ENCODE data around the gene ZMIZ1. TPM values are rescaled to one million over a fixed set of nuclear protein-coding genes. Genes with fewer than 3 reads are reported as not detected.
A peak's percentile ranks its signal among the peaks of the same experiment; 100 is the strongest.

The ZMIZ1 gene
- total and polyA plus RNA-seq, 8 donors = 63.1 to 87.2 (median 76.8) TPM

DNA sequence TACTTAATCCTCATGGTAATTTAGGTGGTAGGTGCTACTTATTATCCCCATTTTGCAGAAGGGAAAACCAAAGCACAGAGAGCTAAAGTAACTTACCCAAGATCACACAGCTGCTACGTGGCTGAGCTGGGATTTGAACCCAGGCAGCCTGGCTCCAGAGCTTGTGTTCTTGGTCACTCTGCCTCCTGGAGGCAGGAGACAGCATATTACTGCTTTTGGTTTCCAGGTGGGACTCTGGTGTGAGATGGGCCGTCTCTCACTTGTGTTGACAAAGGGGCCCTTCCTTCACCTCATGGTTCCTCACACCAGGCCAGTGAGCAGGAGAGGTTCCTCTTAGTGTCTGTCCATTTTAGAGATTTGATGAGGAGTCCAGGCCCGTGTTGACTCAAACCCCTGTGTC lies 198.7 kb downstream of the ZMIZ1 start:
- no peaks in the 10 kb centered on the region for H3K9me3 ChIP-seq
- no peaks in the 10 kb centered on the region for H3K27me3 ChIP-seq
- peaks cover 0 to 8% of the 10 kb centered on the region in 2 donors for H3K36me3 ChIP-seq
- H3K4me1 ChIP-seq = peaks cover 22 to 99% of the 10 kb centered on the region in 2 donors
- peak overlapping the region; percentile 87 to 92 for H3K27ac ChIP-seq
- TF ChIP-seq, protein P1, sequence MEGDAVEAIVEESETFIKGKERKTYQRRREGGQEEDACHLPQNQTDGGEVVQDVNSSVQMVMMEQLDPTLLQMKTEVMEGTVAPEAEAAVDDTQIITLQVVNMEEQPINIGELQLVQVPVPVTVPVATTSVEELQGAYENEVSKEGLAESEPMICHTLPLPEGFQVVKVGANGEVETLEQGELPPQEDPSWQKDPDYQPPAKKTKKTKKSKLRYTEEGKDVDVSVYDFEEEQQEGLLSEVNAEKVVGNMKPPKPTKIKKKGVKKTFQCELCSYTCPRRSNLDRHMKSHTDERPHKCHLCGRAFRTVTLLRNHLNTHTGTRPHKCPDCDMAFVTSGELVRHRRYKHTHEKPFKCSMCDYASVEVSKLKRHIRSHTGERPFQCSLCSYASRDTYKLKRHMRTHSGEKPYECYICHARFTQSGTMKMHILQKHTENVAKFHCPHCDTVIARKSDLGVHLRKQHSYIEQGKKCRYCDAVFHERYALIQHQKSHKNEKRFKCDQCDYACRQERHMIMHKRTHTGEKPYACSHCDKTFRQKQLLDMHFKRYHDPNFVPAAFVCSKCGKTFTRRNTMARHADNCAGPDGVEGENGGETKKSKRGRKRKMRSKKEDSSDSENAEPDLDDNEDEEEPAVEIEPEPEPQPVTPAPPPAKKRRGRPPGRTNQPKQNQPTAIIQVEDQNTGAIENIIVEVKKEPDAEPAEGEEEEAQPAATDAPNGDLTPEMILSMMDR (IDR thresholded peaks at IDR 0.05) = no peak
- ATAC-seq = no peak
- no peak overlapping the region for H3K4me3 ChIP-seq
- DNase-seq = no peak
- intact Hi-C loops (cut with DNase I) = no loop called here

- H3K4me3 ChIP-seq = no peak overlapping the region
- H3K4me1 ChIP-seq = peaks cover 25 to 99% of the 10 kb centered on the region in 2 donors
- no peaks in the 10 kb centered on the region for H3K27me3 ChIP-seq
- H3K36me3 ChIP-seq = peaks cover 0 to 5% of the 10 kb centered on the region in 2 donors
- H3K9me3 ChIP-seq = no peaks in the 10 kb centered on the region
- DNase-seq (no peak), ATAC-seq (no peak)
- TF ChIP-seq, protein P1 (IDR thresholded peaks at IDR 0.05) = no peak
- peak overlapping the region; percentile 87 to 92 for H3K27ac ChIP-seq
- intact Hi-C loops (cut with DNase I) = no loop called here
Measured at GRCh38 chr10:79268161-79268601, 199.4 kb downstream of the ZMIZ1 start.

- intact Hi-C loops (cut with DNase I) = no loop called here
- Histone ChIP-seq H3K27ac (peak overlapping the region in 1 of 2 donors; percentile 92), H3K9me3 (no peaks in the 10 kb centered on the region), H3K4me1 (peaks cover 30 to 99% of the 10 kb centered on the region in 2 donors), H3K4me3 (no peak overlapping the region), H3K36me3 (peaks cover 0 to 3% of the 10 kb centered on the region in 2 donors), H3K27me3 (no peaks in the 10 kb centered on the region)
- DNase-seq = no peak
- TF ChIP-seq, protein P1 (IDR thresholded peaks at IDR 0.05) = no peak
- ATAC-seq = no peak
Measured at GRCh38 chr10:79268742-79269141, 200.0 kb downstream of the ZMIZ1 start.

- intact Hi-C loops (cut with DNase I) = no loop called here
- ATAC-seq (no peak), DNase-seq (no peak)
- Histone ChIP-seq H3K4me3 (no peak overlapping the region), H3K27me3 (no peaks in the 10 kb centered on the region), H3K9me3 (no peaks in the 10 kb centered on the region), H3K27ac (no peak overlapping the region), H3K4me1 (peaks cover 36 to 99% of the 10 kb centered on the region in 2 donors), H3K36me3 (peaks cover 0 to 3% of the 10 kb centered on the region in 2 donors)
- TF ChIP-seq, protein P1 (IDR thresholded peaks at IDR 0.05) = no peak
Measured at GRCh38 chr10:79269443-79269842, 200.7 kb downstream of the ZMIZ1 start.

- no peak for DNase-seq
- H3K27ac ChIP-seq = peak overlapping the region in 1 of 2 donors; percentile 76
Measured at GRCh38 chr10:79269969-79270368, 201.2 kb downstream of the ZMIZ1 start.

More at GRCh38 chr10:79269969-79270368, 201.2 kb downstream of the ZMIZ1 start:
- Histone ChIP-seq H3K4me1 (peaks cover 40 to 99% of the 10 kb centered on the region in 2 donors), H3K36me3 (peaks cover 0 to 3% of the 10 kb centered on the region in 2 donors), H3K4me3 (no peak overlapping the region), H3K27me3 (no peaks in the 10 kb centered on the region), H3K9me3 (no peaks in the 10 kb centered on the region)
- intact Hi-C loops (cut with DNase I) = no loop called here
- no peak for ATAC-seq
- TF ChIP-seq, protein P1 (IDR thresholded peaks at IDR 0.05) = no peak

All from left lung (tissue), 10 donors.